HG02588 (cell line): ENCODE data around the gene CSMD2.

Experiments used
- ATAC-seq: cut with Tn5 transposase; IDR thresholded peaks from one replicate; pipeline ENCODE4 v1.9.1; 2021; ENCODE audit warnings: mild to moderate bottlenecking, moderate library complexity; ENCODE audit not compliant: unreplicated experiment

Gene CSMD2

DNA sequence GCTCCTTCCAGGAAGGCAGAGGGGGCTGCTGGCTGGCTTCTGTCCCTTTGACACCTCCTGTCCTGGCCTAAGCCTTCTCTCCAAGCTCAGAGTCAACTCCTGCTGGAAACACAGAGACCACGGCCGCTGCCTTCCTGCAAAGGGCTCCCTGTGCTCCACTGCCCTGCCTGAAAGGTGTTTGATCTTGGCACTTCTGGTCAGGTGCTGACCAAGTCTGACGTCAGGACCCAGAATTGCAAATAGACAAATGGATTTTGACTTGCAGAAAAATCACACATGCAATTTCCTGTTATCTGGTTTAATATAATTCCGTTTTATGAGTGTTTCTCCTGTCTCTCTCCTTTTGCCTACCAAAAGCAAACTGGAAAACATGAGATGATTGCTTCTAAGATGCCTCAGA lies 387.7 kb downstream of the CSMD2 start:
- no peak for ATAC-seq

GRCh38 chr1:33768821-33769220 lies 396.2 kb downstream of the CSMD2 start:
- no peak for ATAC-seq

DNA sequence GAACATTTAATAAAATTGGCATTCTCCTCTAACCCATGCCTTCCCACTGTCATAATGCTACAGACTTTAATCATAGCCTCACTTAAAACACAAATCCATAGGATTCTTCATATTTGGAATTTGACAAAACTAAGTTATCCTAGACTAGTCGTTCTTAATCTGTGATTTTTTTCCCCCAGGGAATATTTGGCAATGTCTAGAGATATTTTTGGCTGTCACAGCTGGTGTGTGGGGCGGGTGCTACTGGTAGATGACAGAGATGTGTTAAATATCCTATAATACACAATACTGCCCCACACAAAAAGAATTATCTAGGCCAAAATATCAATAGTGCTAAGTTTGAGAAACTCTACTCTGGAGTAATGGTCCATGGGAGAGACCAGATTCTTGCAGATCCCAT lies 396.9 kb downstream of the CSMD2 start:
- ATAC-seq: no peak

DNA sequence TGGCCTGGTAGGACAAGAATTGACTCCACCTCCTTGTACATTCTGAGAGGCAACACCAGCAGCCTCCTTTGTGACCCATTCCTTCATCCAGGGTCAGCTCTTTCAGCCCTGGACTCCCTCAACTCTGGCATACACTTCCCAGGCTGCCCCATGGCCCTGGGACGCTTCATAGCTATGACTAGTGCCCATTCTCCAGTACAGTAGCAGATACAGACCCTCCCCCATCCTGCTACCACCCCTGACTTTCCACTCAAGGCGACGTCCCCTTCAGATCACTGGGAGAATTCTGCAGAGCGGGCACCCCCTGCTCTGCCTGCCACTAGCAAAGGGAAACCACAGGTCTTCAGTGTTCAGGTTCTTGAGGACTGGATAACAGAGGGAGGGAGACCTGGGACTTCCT lies 400.9 kb downstream of the CSMD2 start:
- ATAC-seq: no peak

DNA sequence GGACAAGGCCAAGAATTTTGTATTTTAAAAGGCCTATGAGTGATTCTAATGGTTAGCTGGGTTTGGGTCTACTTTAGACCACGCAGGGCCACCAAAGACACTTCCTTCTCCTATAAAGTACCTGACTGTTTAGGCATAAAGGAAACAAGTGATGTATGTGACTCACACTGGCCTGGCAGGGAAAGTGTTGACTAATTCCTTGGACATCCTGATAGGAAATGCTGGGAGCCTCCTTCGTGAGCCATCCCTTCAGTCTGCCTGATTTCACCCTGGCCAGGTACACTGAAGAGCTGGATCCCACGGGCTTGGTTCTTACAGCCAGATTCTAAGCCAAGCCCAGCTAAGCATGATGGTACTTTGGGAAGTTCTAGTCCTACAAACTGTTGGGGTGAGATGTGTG lies 401.6 kb downstream of the CSMD2 start:
- no peak for ATAC-seq

- no peak for ATAC-seq
These were observed 402.1 kb downstream of the CSMD2 start for GRCh38 chr1:33762962-33763361.

DNA sequence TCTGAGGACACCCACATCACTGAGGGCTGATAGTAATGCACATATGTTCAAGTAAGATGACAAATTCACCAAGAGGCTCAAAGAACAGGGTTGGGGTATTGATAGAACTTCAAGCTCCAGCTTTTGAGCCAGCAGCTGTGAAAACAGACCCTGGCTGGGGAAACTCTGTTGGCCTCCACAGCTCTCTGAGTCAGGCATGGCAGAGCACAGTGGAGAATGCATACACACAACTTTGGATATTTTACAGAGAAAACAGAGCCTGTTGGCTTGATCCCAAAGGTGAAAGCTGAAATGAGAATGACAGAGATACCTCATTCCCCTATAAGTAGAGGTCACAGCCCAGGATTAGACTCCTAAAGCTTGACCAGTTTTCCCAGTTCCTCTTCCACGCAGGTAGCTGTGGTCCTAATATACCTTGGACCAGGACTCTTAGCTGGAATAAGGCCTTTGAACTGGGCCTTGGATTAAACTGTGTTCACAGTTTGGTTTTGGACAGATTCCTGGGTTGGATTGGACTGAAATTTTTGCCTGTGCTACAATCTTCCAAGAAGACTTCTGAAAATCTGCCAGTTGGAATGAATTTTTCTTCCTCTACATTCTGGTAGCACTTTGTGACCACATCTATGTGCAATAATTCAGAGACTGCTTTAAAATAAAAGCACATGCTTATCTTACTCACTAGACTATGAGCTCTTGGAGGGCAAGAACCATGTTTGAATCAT lies 402.8 kb downstream of the CSMD2 start:
- no peak for ATAC-seq

GRCh38 chr1:33758698-33759097 lies 406.3 kb downstream of the CSMD2 start:
- no peak for ATAC-seq

- no peak for ATAC-seq
These were observed 411.8 kb downstream of the CSMD2 start for GRCh38 chr1:33753087-33753856.

DNA sequence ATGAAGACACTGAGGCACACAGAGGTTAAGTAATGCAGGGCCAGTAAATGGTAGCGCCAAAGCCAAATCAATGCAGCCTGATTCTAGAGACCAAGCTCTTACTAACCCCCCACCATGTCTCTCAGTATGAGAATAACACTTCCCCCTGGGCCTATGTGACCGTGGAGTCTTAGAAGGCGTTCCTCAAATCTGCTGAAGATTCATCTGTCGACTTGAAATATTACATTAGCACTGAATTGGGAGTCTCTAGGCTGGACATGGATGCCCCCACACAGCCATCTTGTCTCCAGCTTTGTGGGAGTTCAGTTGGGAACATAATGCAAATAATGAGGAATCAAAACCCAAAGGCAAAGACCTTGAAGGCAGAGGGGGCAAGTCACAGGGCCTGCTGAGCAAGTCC lies 419.1 kb downstream of the CSMD2 start:
- ATAC-seq: no peak

DNA sequence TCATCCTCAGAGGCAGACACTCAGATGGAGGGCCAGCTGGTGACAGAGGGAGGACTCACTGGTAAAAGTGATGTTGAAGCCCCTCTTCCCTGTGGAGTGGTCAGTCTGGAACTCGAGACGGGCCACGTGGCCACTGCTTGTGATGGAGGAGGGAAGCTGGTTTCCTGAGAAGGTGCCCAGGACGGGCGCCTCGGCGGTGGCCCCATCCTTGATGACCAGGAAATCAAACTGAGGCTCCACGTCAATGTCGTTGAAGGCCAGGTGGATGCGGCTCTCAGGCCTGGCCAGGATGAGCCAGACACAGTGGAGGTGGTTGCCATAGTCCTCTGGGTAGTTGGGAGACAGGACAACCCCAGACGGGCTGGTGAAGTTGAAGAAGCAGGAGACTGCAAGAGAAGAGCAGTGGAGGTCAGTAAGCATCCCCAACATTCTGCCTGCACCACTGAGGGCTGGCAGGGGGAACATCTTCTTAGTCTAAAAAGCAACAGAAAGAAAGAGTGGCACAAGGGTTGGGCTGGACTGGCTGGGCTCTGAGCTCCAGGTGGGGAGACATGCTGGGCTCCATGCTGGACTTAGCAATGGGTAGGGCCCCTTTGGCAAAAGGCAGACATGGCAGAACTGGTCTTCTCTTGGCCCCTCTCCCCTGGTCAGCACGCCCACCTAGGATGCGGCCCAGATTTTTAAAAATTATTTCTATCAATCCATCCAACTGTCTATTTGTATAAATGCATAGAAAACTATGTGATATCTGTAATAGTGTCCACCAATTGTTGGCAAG lies 421.6 kb downstream of the CSMD2 start:
- ATAC-seq: no peak

- no peak for ATAC-seq
These were observed 422.4 kb downstream of the CSMD2 start for GRCh38 chr1:33742663-33743062.

- ATAC-seq: no peak
These were observed 423.3 kb downstream of the CSMD2 start for GRCh38 chr1:33741749-33742148.

DNA sequence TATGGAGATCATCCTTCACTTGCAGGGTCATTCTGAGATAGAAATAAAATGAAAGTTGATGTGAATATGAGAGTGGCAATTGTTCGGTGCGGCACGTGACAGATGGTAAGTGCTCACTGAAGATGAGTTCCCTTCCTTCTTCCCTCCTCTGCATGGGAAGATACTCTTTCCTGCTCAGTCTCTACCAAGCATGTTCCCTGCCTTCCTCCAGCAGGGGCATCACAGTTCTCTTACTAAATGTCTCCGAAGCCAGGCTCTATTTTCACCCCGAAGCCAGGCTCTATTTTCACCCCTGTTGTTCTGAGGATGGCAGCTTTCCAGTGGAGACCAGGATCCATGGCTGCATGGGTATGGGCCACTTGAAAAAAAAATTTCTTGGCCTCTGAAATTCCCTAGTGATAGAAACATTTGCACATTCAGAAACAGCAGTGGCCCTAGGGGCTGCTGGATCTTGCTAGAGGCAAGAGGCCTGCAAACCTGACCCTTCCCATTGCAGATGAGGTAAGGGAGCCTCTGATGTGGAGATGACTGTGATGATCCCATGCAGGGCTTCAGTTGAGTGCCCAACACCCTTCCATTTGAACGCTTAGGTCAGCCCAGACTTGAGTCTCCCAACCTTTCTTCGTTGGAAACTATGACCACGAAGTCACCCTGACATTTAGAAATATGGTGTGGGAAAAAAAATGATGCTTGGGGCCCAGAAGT lies 424.8 kb downstream of the CSMD2 start:
- ATAC-seq: no peak

GRCh38 chr1:33738976-33739375 lies 426.1 kb downstream of the CSMD2 start:
- no peak for ATAC-seq

- no peak for ATAC-seq
These were observed 426.5 kb downstream of the CSMD2 start for GRCh38 chr1:33738536-33738935.

DNA sequence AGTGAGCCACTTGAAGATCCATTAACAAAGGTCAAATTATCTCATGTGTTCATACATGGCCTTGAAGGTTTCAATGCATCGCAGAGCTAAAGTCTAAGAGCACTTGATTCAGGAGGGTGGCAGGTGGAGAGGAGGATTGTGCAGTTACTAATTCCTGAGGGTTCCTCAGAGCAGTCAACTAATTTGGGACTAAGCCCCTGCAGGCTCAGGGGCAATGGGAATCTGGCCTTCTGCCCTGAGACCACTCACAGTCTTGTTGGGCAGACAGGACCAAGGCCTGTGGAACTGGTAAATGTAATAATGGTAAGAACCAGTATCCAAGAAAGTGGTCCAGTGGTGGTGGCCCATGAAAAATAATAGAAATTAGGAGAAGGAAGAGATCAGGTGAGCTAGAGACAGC lies 428.5 kb downstream of the CSMD2 start:
- no peak for ATAC-seq

GRCh38 chr1:33735624-33736023 lies 429.4 kb downstream of the CSMD2 start:
- ATAC-seq: no peak

DNA sequence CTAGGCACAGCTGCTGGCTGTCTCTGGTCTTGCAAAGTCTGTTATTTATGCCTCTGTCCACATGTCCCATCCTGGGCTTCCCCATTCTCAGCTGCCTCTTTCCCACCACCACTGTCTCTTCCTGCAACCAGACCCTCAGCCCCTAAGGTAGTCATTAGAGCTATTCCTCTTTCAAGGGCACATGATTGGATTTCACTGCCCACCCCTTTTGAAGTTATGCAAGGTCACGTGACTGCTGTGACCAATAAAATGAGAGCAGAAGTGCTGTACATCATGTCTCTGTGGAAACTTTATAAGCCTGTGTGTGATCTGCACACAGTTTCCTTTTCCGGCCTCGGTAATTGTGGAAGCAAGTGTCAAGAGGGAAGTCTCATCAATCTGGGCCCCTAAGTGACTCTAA lies 437.7 kb downstream of the CSMD2 start:
- no peak for ATAC-seq

GRCh38 chr1:33726274-33726804 lies 438.7 kb downstream of the CSMD2 start:
- ATAC-seq: no peak
